ENCODE measurements around the gene CENPQ.

GRCh38 chr6:49463612-49463967, 420 bp downstream of the CENPQ start:
- TF ChIP-seq CTCF (IDR thresholded peaks at IDR 0.05) = no peak
- no peak for TF ChIP-seq EZH2 (IDR thresholded peaks at IDR 0.05)
- no peak for TF ChIP-seq EZH2phosphoT487 (IDR thresholded peaks at IDR 0.05)
